HepG2 (cell line): ENCODE data around the gene ABCC2. TPM values are rescaled to one million over a fixed set of nuclear protein-coding genes. Genes with fewer than 3 reads are reported as not detected.

Source experiments
- ATRX ChIP-seq: sonication (generic); formaldehyde crosslinking; IDR thresholded peaks from 2 replicates; pipeline ENCODE4 v1.4.0; 2020; ENCODE audit warnings: missing genetic modification reagents, borderline replicate concordance
- EHMT2 ChIP-seq: fragments of 200-600 bp; sonication (generic); IDR thresholded peaks from 2 replicates; pipeline ENCODE4 v1.7.0; 2017; ENCODE audit warnings: antibody characterized with exemption, low read depth, low read length, borderline replicate concordance
- FOSL2 ChIP-seq: sonication (generic); formaldehyde crosslinking; IDR thresholded peaks from 2 replicates; pipeline ENCODE4 v1.4.0; 2020; ENCODE audit warnings: missing genetic modification reagents
- HDAC1 ChIP-seq: sonication (generic); formaldehyde crosslinking; IDR thresholded peaks from 2 replicates; pipeline ENCODE4 v1.5.1; 2020; ENCODE audit warnings: mild to moderate bottlenecking, missing genetic modification reagents
- HIVEP1 ChIP-seq: sonication (generic); formaldehyde crosslinking; IDR thresholded peaks from 2 replicates; pipeline ENCODE4 v1.4.0; 2020; ENCODE audit warnings: mild to moderate bottlenecking, missing genetic modification reagents
- MTA3 ChIP-seq: sonication (generic); formaldehyde crosslinking; IDR thresholded peaks from 2 replicates; pipeline ENCODE4 v1.4.0; 2020; ENCODE audit warnings: missing genetic modification reagents
- SIX4 ChIP-seq: sonication (generic); formaldehyde crosslinking; IDR thresholded peaks from 2 replicates; pipeline ENCODE4 v1.4.0; 2020; ENCODE audit warnings: missing genetic modification reagents
- SRSF4 ChIP-seq: fragments of 200-400 bp; formaldehyde crosslinking; IDR thresholded peaks from one replicate; pipeline ENCODE4 v1.6.1; 2018; ENCODE audit warnings: mild to moderate bottlenecking, low read depth, low read length, moderate library complexity; ENCODE audit not compliant: poor library complexity, severe bottlenecking
- TCF7 ChIP-seq: sonication (generic); IDR thresholded peaks from 2 replicates; pipeline ENCODE4 v1.6.1; 2016; ENCODE audit warnings: antibody characterized with exemption, low read depth
- TEAD3 ChIP-seq: optimal IDR thresholded peaks from 2 replicates; pipeline ENCODE3; 2016; ENCODE audit warnings: borderline replicate concordance
- ZBTB20 ChIP-seq: sonication (generic); formaldehyde crosslinking; IDR thresholded peaks from 2 replicates; pipeline ENCODE4 v1.8.1; 2023; ENCODE audit warnings: missing genetic modification reagents, low read depth, mild to moderate bottlenecking, borderline replicate concordance
- ZNF101 ChIP-seq: sonication (generic); formaldehyde crosslinking; IDR thresholded peaks from 2 replicates; pipeline ENCODE4 v1.4.0; 2020; ENCODE audit warnings: mild to moderate bottlenecking, low read depth, missing genetic modification reagents, borderline replicate concordance
- ZNF792 ChIP-seq: IDR thresholded peaks from 2 replicates; pipeline ENCODE4 v1.6.1; 2016
- ZNF879 ChIP-seq: sonication (generic); formaldehyde crosslinking; IDR thresholded peaks from 2 replicates; pipeline ENCODE4 v1.8.1; 2023; ENCODE audit warnings: missing genetic modification reagents
- polyA plus RNA-seq, 8 experiments: library from polyadenylated mRNA; depleted of rRNA in 3 of 8; stranded (reverse) in 7 of 8; unstranded in 1 of 8; fragments of >200 nt; fragmentation: Illumina TruSeq in 4 of 8; extraction: Trizol in 4 of 8; gene quantifications; 2 replicates each; pipeline versions ENCODE4 v1.2.1 to v1.2.3, GENCODE V29; 2011 to 2016; ENCODE audit warnings: low read depth in 4 of 8, missing spikeins in 1 of 8, mixed read lengths in 1 of 8; ENCODE audit not compliant: insufficient read depth in 1 of 8
- total RNA-seq, 5 experiments: library from RNA; depleted of rRNA; stranded (reverse); fragments of >200 nt; fragmentation: Illumina TruSeq; extraction: Trizol; gene quantifications; 2 replicates each; pipeline ENCODE4 v1.2.3, GENCODE V29; 2016; ENCODE audit warnings: low read depth in 1 of 5
- TF ChIP-seq, protein P1 (sequence below): sonication (generic); formaldehyde crosslinking; IDR thresholded peaks from 2 replicates; pipeline ENCODE4 v1.4.0; 2020; ENCODE audit warnings: missing genetic modification reagents
- TF ChIP-seq, protein P2 (sequence below): sonication (generic); formaldehyde crosslinking; IDR thresholded peaks from 2 replicates; pipeline ENCODE4 v1.4.0; 2020; ENCODE audit warnings: missing genetic modification reagents
- TF ChIP-seq, protein P3 (sequence below): sonication (generic); formaldehyde crosslinking; conservative IDR thresholded peaks from 2 replicates; pipeline ENCODE4 v1.4.0; 2020; ENCODE audit warnings: mild to moderate bottlenecking, missing genetic modification reagents, moderate library complexity
- TF ChIP-seq, protein P4 (sequence below): sonication (generic); formaldehyde crosslinking; IDR thresholded peaks from 2 replicates; pipeline ENCODE4 v1.8.1; 2023; ENCODE audit warnings: missing genetic modification reagents, inconsistent platforms, borderline replicate concordance
- TF ChIP-seq, protein P5 (sequence below): sonication (generic); formaldehyde crosslinking; IDR thresholded peaks from 2 replicates; pipeline ENCODE4 v1.8.0; 2022; ENCODE audit warnings: mild to moderate bottlenecking, missing genetic modification reagents; ENCODE audit not compliant: insufficient replicate concordance

The ABCC2 gene
- total and polyA plus RNA-seq, 2 of the 13 experiments (the other 11 are each of a cell fraction or from before 2014, with no cell fraction given): 181 to 497 TPM

DNA sequence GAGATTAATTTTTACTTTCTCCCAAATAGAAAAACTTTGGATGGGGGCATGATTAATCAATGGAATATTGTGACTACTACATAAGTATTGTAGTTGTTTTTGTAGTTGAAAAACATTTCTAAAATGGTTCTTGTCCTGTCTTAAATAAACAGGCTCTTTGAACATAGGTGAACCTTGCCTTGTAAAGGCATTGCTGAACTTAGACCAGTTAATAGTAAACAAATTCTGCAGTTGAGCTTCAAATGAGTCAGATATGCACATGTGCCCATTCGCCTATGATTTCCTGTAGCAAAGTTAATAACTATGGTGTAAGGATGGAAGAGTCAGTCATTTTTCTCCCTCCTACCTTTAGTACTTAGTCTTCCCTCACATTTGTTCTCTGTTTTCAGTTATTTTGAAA lies 27.8 kb upstream of the ABCC2 start (continued):
- TF ChIP-seq, protein P1, sequence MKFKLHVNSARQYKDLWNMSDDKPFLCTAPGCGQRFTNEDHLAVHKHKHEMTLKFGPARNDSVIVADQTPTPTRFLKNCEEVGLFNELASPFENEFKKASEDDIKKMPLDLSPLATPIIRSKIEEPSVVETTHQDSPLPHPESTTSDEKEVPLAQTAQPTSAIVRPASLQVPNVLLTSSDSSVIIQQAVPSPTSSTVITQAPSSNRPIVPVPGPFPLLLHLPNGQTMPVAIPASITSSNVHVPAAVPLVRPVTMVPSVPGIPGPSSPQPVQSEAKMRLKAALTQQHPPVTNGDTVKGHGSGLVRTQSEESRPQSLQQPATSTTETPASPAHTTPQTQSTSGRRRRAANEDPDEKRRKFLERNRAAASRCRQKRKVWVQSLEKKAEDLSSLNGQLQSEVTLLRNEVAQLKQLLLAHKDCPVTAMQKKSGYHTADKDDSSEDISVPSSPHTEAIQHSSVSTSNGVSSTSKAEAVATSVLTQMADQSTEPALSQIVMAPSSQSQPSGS (CRISPR knock-in tag): 0 out of 2 replicates have a peak, but pooled peaks have one; percentile 17
- TF ChIP-seq, protein P2, sequence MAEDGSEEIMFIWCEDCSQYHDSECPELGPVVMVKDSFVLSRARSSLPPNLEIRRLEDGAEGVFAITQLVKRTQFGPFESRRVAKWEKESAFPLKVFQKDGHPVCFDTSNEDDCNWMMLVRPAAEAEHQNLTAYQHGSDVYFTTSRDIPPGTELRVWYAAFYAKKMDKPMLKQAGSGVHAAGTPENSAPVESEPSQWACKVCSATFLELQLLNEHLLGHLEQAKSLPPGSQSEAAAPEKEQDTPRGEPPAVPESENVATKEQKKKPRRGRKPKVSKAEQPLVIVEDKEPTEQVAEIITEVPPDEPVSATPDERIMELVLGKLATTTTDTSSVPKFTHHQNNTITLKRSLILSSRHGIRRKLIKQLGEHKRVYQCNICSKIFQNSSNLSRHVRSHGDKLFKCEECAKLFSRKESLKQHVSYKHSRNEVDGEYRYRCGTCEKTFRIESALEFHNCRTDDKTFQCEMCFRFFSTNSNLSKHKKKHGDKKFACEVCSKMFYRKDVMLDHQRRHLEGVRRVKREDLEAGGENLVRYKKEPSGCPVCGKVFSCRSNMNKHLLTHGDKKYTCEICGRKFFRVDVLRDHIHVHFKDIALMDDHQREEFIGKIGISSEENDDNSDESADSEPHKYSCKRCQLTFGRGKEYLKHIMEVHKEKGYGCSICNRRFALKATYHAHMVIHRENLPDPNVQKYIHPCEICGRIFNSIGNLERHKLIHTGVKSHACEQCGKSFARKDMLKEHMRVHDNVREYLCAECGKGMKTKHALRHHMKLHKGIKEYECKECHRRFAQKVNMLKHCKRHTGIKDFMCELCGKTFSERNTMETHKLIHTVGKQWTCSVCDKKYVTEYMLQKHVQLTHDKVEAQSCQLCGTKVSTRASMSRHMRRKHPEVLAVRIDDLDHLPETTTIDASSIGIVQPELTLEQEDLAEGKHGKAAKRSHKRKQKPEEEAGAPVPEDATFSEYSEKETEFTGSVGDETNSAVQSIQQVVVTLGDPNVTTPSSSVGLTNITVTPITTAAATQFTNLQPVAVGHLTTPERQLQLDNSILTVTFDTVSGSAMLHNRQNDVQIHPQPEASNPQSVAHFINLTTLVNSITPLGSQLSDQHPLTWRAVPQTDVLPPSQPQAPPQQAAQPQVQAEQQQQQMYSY (CRISPR knock-in tag): no peak
- TF ChIP-seq ZNF101 (CRISPR knock-in tag): no peak
- no peak for TF ChIP-seq SIX4
- peak; percentile 34; the same call in 1 of the 2 replicates for TF ChIP-seq ZBTB20 (CRISPR knock-in tag)
- TF ChIP-seq TCF7: peak; percentile 38; the same call in 1 of the 2 replicates
- 0 out of 2 replicates have a peak, but pooled peaks have one; percentile 26 for TF ChIP-seq ZNF792 (CRISPR knock-in tag)
- TF ChIP-seq EHMT2: peak; percentile 44; the same call in 1 of the 2 replicates
- no peak for TF ChIP-seq SRSF4
- TF ChIP-seq, protein P3, sequence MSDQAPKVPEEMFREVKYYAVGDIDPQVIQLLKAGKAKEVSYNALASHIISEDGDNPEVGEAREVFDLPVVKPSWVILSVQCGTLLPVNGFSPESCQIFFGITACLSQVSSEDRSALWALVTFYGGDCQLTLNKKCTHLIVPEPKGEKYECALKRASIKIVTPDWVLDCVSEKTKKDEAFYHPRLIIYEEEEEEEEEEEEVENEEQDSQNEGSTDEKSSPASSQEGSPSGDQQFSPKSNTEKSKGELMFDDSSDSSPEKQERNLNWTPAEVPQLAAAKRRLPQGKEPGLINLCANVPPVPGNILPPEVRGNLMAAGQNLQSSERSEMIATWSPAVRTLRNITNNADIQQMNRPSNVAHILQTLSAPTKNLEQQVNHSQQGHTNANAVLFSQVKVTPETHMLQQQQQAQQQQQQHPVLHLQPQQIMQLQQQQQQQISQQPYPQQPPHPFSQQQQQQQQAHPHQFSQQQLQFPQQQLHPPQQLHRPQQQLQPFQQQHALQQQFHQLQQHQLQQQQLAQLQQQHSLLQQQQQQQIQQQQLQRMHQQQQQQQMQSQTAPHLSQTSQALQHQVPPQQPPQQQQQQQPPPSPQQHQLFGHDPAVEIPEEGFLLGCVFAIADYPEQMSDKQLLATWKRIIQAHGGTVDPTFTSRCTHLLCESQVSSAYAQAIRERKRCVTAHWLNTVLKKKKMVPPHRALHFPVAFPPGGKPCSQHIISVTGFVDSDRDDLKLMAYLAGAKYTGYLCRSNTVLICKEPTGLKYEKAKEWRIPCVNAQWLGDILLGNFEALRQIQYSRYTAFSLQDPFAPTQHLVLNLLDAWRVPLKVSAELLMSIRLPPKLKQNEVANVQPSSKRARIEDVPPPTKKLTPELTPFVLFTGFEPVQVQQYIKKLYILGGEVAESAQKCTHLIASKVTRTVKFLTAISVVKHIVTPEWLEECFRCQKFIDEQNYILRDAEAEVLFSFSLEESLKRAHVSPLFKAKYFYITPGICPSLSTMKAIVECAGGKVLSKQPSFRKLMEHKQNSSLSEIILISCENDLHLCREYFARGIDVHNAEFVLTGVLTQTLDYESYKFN (CRISPR knock-in tag): peak; percentile 96
- no peak for TF ChIP-seq HDAC1
- TF ChIP-seq ZNF879 (CRISPR knock-in tag): no peak
- TF ChIP-seq HIVEP1 (CRISPR knock-in tag): no peak
- TF ChIP-seq, protein P4, sequence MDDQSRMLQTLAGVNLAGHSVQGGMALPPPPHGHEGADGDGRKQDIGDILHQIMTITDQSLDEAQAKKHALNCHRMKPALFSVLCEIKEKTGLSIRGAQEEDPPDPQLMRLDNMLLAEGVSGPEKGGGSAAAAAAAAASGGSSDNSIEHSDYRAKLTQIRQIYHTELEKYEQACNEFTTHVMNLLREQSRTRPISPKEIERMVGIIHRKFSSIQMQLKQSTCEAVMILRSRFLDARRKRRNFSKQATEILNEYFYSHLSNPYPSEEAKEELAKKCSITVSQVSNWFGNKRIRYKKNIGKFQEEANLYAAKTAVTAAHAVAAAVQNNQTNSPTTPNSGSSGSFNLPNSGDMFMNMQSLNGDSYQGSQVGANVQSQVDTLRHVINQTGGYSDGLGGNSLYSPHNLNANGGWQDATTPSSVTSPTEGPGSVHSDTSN (CRISPR knock-in tag): no peak
- TF ChIP-seq MTA3 (CRISPR knock-in tag): no peak
- TF ChIP-seq, protein P5, sequence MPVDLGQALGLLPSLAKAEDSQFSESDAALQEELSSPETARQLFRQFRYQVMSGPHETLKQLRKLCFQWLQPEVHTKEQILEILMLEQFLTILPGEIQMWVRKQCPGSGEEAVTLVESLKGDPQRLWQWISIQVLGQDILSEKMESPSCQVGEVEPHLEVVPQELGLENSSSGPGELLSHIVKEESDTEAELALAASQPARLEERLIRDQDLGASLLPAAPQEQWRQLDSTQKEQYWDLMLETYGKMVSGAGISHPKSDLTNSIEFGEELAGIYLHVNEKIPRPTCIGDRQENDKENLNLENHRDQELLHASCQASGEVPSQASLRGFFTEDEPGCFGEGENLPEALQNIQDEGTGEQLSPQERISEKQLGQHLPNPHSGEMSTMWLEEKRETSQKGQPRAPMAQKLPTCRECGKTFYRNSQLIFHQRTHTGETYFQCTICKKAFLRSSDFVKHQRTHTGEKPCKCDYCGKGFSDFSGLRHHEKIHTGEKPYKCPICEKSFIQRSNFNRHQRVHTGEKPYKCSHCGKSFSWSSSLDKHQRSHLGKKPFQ (CRISPR knock-in tag): no peak
- no peak for TF ChIP-seq ATRX
- peak; percentile 64 for TF ChIP-seq TEAD3 (CRISPR knock-in tag)
- peak; percentile 76 for TF ChIP-seq FOSL2 (CRISPR knock-in tag)
